Measurements from ENCODE around the gene PRSS22. TPM values are rescaled to one million over a fixed set of nuclear protein-coding genes. Genes with fewer than 3 reads are reported as not detected.

Gene PRSS22
- total RNA-seq, 4 donors from 2014 or later: 1.4 to 1.9 (median 1.8) TPM; not detected in 1

- H3K4me3 ChIP-seq: peak overlapping the region; percentile 61 to 97 (median 80)
- no peaks in the 10 kb centered on the region for H3K27me3 ChIP-seq
- no peaks in the 10 kb centered on the region for H3K9me3 ChIP-seq
- TF ChIP-seq, protein P1, sequence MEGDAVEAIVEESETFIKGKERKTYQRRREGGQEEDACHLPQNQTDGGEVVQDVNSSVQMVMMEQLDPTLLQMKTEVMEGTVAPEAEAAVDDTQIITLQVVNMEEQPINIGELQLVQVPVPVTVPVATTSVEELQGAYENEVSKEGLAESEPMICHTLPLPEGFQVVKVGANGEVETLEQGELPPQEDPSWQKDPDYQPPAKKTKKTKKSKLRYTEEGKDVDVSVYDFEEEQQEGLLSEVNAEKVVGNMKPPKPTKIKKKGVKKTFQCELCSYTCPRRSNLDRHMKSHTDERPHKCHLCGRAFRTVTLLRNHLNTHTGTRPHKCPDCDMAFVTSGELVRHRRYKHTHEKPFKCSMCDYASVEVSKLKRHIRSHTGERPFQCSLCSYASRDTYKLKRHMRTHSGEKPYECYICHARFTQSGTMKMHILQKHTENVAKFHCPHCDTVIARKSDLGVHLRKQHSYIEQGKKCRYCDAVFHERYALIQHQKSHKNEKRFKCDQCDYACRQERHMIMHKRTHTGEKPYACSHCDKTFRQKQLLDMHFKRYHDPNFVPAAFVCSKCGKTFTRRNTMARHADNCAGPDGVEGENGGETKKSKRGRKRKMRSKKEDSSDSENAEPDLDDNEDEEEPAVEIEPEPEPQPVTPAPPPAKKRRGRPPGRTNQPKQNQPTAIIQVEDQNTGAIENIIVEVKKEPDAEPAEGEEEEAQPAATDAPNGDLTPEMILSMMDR (IDR thresholded peaks at IDR 0.05): no peak
- no peak for TF ChIP-seq POLR2A (IDR thresholded peaks at IDR 0.05)
- no peak for DNase-seq
- peaks cover 0 to 16% (median 5%) of the 10 kb centered on the region in 4 donors for H3K4me1 ChIP-seq
- no peaks in the 10 kb centered on the region for H3K36me3 ChIP-seq
- peak overlapping the region; percentile 84 to 97 (median 95) for H3K27ac ChIP-seq
Observed at GRCh38 chr16:2883458-2883908, 25.5 kb upstream of the PRSS22 start.

DNA sequence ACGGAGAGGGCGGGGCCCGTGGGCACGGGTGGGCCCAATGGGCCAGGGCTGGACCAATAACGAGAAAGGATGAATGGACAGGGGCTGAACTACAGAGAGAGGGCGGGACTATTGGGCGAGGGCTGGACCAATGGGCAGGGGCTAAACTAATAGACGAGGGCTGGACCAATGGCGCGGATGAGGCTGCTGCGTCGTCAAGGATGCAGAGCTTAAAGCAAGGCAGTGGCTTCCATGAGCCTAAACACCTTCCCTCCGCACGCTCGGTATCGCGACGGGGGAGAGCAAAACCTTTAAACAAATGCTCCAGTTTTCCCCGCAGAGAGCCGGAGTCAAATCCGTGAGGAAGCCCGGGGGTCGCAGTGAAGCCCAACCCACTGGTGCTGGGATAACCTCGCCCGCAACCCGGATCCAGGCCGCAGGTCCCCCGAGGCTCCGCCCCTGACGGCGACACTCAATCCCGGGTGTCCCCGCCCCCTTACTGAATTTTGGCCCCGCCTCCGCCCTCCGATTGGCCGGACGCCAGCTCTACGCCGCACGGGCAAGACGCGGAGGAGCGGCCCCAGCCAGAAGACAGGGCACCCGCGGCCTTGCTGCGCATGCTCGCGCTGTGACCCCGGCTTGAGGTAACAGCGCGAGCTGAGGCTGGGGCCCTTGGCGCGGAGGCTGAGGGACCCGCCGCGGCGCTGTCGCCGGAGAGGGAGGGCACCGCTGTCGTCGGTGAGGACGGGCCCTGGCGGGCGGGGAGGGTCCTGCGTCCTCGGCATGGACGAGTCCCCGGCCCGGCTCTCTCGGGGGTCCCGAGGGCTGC lies 24.9 kb upstream of the PRSS22 start, which contains the start of gene FLYWCH2:
Gene FLYWCH2 (plus strand): TSS at position 566 of the 808 bp plus-strand sequence. CDS start 13,235 bp downstream, outside the sequence.
- Histone ChIP-seq H3K9me3 (no peaks in the 10 kb centered on the region), H3K4me3 (peak within 1 kb of the TSS; percentile 61 to 97 (median 80)), H3K27ac (peak within 1 kb of the TSS; percentile 84 to 97 (median 95)), H3K4me1 (peaks cover 0 to 16% (median 5%) of the 10 kb centered on the region in 4 donors), H3K27me3 (no peaks in the 10 kb centered on the region), H3K36me3 (no peaks in the 10 kb centered on the region)
- TF ChIP-seq, protein P1 (IDR thresholded peaks at IDR 0.05): peak in 2 of 6 experiments; percentile 24 to 35
- peak in 1 of 2 donors; percentile 64 for TF ChIP-seq POLR2A (IDR thresholded peaks at IDR 0.05)
- peak; percentile 99 to 100 (median 100) for DNase-seq

DNA sequence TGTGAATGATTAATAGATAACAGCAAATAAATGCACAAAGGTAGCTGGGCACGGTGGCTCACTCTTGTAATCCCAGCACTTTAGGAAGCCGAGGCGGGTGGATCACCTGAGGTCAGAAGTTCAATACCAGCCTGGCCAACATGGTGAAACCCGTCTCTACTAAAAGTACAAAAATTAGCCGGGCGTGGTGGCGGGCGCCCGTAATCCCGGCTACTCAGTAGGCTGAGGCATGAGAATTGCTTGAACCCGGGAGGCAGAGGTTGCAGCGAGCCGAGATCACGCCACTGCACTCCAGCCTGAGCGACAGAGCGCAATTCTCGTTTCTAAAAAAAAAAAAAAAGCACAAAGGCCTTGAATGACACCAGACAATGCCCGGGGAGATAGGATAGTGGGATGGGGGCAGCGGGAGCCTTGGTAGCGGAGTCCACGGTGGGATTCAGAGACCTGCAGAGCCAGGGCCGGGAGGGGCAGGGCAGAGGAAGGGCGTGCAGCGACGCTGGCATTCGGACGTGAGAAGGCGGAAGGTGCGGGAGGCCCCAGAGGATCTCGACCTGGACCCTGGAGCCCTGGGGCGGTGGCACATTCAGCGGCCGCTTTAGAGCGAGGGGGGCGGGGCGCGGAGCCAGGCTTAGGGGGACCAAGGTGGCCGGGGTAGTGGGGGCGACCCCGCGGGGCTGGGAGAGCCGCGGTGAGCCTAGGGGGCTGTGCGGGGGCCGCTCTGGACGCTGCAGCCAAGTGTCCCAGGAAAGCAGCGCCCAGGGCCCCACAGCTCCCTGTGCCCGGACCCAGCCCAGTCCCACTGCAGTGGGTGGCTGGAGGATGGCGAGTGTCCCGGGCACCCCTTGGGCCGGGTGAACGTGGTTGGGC lies 24.0 kb upstream of the PRSS22 start:
- H3K4me3 ChIP-seq: peak overlapping the region; percentile 61 to 97 (median 80)
- H3K9me3 ChIP-seq: no peaks in the 10 kb centered on the region
- TF ChIP-seq, protein P1 (IDR thresholded peaks at IDR 0.05): no peak
- TF ChIP-seq POLR2A (IDR thresholded peaks at IDR 0.05): no peak
- H3K27me3 ChIP-seq: no peaks in the 10 kb centered on the region
- peak overlapping the region; percentile 84 to 97 (median 95) for H3K27ac ChIP-seq
- no peaks in the 10 kb centered on the region for H3K36me3 ChIP-seq
- DNase-seq: peak; percentile 41 to 80 (median 75)
- H3K4me1 ChIP-seq: peaks cover 0 to 16% (median 5%) of the 10 kb centered on the region in 4 donors

- Histone ChIP-seq H3K27ac (no peak overlapping the region), H3K36me3 (no peaks in the 10 kb centered on the region), H3K4me1 (peaks cover 0 to 16% (median 5%) of the 10 kb centered on the region in 4 donors), H3K27me3 (no peaks in the 10 kb centered on the region), H3K4me3 (no peak overlapping the region), H3K9me3 (no peaks in the 10 kb centered on the region)
- DNase-seq: no peak
- TF ChIP-seq, protein P1 (IDR thresholded peaks at IDR 0.05): no peak
- TF ChIP-seq POLR2A (IDR thresholded peaks at IDR 0.05): no peak
Observed at GRCh38 chr16:2879854-2880508, 22.0 kb upstream of the PRSS22 start.

DNA sequence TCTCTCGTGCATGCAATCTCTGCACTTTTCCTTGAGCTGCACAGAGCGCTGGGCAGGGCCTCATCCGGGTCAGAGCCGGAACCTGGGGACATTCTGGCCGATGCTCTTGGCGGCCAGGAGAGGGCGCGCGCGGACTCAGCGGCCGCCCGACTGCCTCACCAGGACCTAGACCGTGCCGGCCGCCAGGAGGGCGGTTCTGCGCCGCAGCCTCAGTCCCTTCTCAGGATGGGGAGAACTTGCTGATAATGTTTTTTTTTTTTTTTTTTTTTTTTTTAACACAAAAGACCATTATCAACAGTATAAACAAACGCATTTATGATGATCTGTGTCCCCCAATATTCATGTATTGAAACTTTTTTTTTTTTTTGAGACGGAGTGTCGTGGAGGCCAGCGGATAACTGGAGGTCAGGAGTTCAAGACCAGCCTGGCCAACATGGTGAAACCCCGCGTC lies 17.0 kb upstream of the PRSS22 start:
- Histone ChIP-seq H3K27me3 (no peaks in the 10 kb centered on the region), H3K9me3 (no peaks in the 10 kb centered on the region), H3K4me1 (peaks cover 0 to 5% (median 0%) of the 10 kb centered on the region in 4 donors), H3K36me3 (no peaks in the 10 kb centered on the region), H3K27ac (no peak overlapping the region), H3K4me3 (no peak overlapping the region)
- DNase-seq: peak; percentile 64 to 87 (median 85)
- TF ChIP-seq, protein P1 (IDR thresholded peaks at IDR 0.05): peak; percentile 89 to 99 (median 97)
- no peak for TF ChIP-seq POLR2A (IDR thresholded peaks at IDR 0.05)
